GM23338 (cell line): Measurements from ENCODE around the gene SLF2. TPM values are rescaled to one million over a fixed set of nuclear protein-coding genes. Genes with fewer than 3 reads are reported as not detected.

Experiments used
- ATAC-seq: fragments of 200-7000 bp; cut with Tn5 transposase; 3 replicates; pipeline ENCODE4 v1.9.1; 2020
- DNase-seq: peaks from one replicate; pipeline ENCODE4 v3.0.0-alpha.2; 2015; ENCODE audit warnings: low spot score
- H2AFZ ChIP-seq: fragments of 200-600 bp; sonication (generic); 2 replicates; pipeline ENCODE4 v1.8.0; 2016; ENCODE audit warnings: antibody characterized with exemption, mild to moderate bottlenecking, moderate library complexity
- H3F3A ChIP-seq: fragments of 200-600 bp; sonication (generic); replicated peaks from 2 replicates; pipeline ENCODE4 v1.8.0; 2017; ENCODE audit warnings: antibody characterized with exemption, mixed run types, low read depth
- H3K27ac ChIP-seq: fragments of 200-600 bp; sonication (generic); 2 replicates; pipeline ENCODE4 v1.6.1; 2016; ENCODE audit warnings: low read depth
- H3K27me3 ChIP-seq: fragments of 200-600 bp; sonication (generic); 2 replicates; pipeline ENCODE4 v1.8.0; 2016; ENCODE audit warnings: mild to moderate bottlenecking, mixed run types, moderate library complexity; ENCODE audit not compliant: insufficient read depth
- H3K36me3 ChIP-seq: fragments of 200-600 bp; sonication (generic); 2 replicates; pipeline ENCODE4 v1.8.0; 2016; ENCODE audit warnings: mild to moderate bottlenecking; ENCODE audit not compliant: insufficient read depth
- H3K4me1 ChIP-seq: fragments of 200-600 bp; sonication (generic); 2 replicates; pipeline ENCODE4 v1.8.0; 2016; ENCODE audit warnings: mild to moderate bottlenecking, moderate library complexity; ENCODE audit not compliant: insufficient read depth
- H3K4me2 ChIP-seq: fragments of 200-600 bp; sonication (generic); 2 replicates; pipeline ENCODE4 v1.7.1; 2017; ENCODE audit warnings: mixed run types
- H3K4me3 ChIP-seq: fragments of 200-600 bp; sonication (generic); 2 replicates; pipeline ENCODE4 v1.6.1; 2016; ENCODE audit warnings: mixed run types
- H3K79me2 ChIP-seq: fragments of 200-600 bp; sonication (generic); replicated peaks from 2 replicates; pipeline ENCODE4 v1.8.0; 2017; ENCODE audit warnings: mild to moderate bottlenecking; ENCODE audit not compliant: insufficient read depth
- H3K9me2 ChIP-seq: fragments of 200-600 bp; sonication (generic); 2 replicates; pipeline ENCODE4 v1.8.0; 2017; ENCODE audit not compliant: insufficient read depth
- H4K20me1 ChIP-seq: fragments of 200-600 bp; sonication (generic); replicated peaks from 2 replicates; pipeline ENCODE4 v1.8.0; 2017; ENCODE audit warnings: mild to moderate bottlenecking; ENCODE audit not compliant: insufficient read depth
- H3K27ac Mint-ChIP-seq: 2 replicates; pipeline ENCODE4 v1.8.0; 2020; ENCODE audit warnings: inconsistent platforms, mild to moderate bottlenecking, moderate library complexity, mixed read lengths
- H3K27me3 Mint-ChIP-seq: 3 replicates; pipeline ENCODE4 v1.8.0; 2022; ENCODE audit warnings: low read depth, mild to moderate bottlenecking, moderate library complexity, mixed read lengths, inconsistent platforms; ENCODE audit not compliant: insufficient read depth, poor library complexity
- H3K36me3 Mint-ChIP-seq: 3 replicates; pipeline ENCODE4 v1.8.0; 2021; ENCODE audit warnings: low read depth, mild to moderate bottlenecking, inconsistent platforms, moderate library complexity, mixed read lengths
- H3K4me1 Mint-ChIP-seq: 3 replicates; pipeline ENCODE4 v1.8.0; 2020; ENCODE audit warnings: mild to moderate bottlenecking, inconsistent platforms, mixed read lengths
- H3K4me3 Mint-ChIP-seq: 3 replicates; pipeline ENCODE4 v1.8.0; 2021; ENCODE audit warnings: moderate library complexity, mild to moderate bottlenecking, inconsistent platforms, mixed read lengths
- H3K9me3 Mint-ChIP-seq: 3 replicates; pipeline ENCODE4 v1.8.0; 2020; ENCODE audit warnings: moderate library complexity, mild to moderate bottlenecking, inconsistent platforms, mixed read lengths
- CREB1 ChIP-seq: fragments of 250-450 bp; sonication (Bioruptor Pico); IDR thresholded peaks from 2 replicates; pipeline ENCODE4 v1.5.0; 2020; ENCODE audit warnings: low read depth, mild to moderate bottlenecking, moderate library complexity
- EZH2 ChIP-seq: fragments of 200-600 bp; sonication (generic); IDR thresholded peaks from one replicate; pipeline ENCODE4 v1.8.0; 2017; ENCODE audit warnings: antibody characterized with exemption, mild to moderate bottlenecking, low read depth; ENCODE audit not compliant: unreplicated experiment
- EZH2phosphoT487 ChIP-seq: fragments of 200-600 bp; sonication (generic); IDR thresholded peaks from one replicate; pipeline ENCODE4 v1.8.1; 2018; ENCODE audit warnings: antibody characterized with exemption; ENCODE audit not compliant: unreplicated experiment
- JUNB ChIP-seq: IDR thresholded peaks from one replicate; pipeline ENCODE4 v1.6.1; 2016; ENCODE audit warnings: antibody characterized with exemption; ENCODE audit not compliant: unreplicated experiment
- NANOG ChIP-seq: IDR thresholded peaks from 2 replicates; pipeline ENCODE4 v1.6.1; 2016; ENCODE audit warnings: antibody characterized with exemption, borderline replicate concordance
- STAT1 ChIP-seq: IDR thresholded peaks from one replicate; pipeline ENCODE4 v1.6.1; 2016; ENCODE audit warnings: antibody characterized with exemption; ENCODE audit not compliant: unreplicated experiment
- ZNF114 ChIP-seq: fragments of 250-450 bp; sonication (Bioruptor Pico); IDR thresholded peaks from 2 replicates; pipeline ENCODE4 v1.5.0; 2020; ENCODE audit warnings: mild to moderate bottlenecking, moderate library complexity
- ZNF331 ChIP-seq: fragments of 250-450 bp; sonication (Bioruptor Pico); IDR thresholded peaks from 2 replicates; pipeline ENCODE4 v1.5.0; 2020; ENCODE audit warnings: low read depth, mild to moderate bottlenecking, moderate library complexity
- polyA plus RNA-seq: library from polyadenylated mRNA; unstranded; fragments of >200 nt; fragmentation: Nextera tagmentation; extraction: Ambion mirVana; gene quantifications from 2 replicates; pipeline ENCODE4 v1.2.1, GENCODE V29; 2016
- total RNA-seq: library from RNA; depleted of rRNA; stranded (reverse); fragments of >200 nt; shearing (Covaris generic); gene quantifications from 2 replicates; pipeline ENCODE4 v1.2.3, GENCODE V29; 2014
- TF ChIP-seq, protein P1 (sequence below): IDR thresholded peaks from one replicate; pipeline ENCODE4 v1.6.1; 2018; ENCODE audit warnings: antibody characterized with exemption; ENCODE audit not compliant: unreplicated experiment
- TF ChIP-seq, protein P2 (sequence below), 2 experiments: fragments of 200-600 bp in 1 of 2; sonication (generic) in 1 of 2; conservative IDR thresholded peaks; 2 replicates each; pipeline versions ENCODE4 v1.5.1 to v1.6.1; 2016 to 2017; ENCODE audit warnings: antibody characterized with exemption in 2 of 2, low read depth in 2 of 2, mild to moderate bottlenecking in 2 of 2, moderate library complexity in 1 of 2
- TF ChIP-seq, protein P3 (sequence below): IDR thresholded peaks from 2 replicates; pipeline ENCODE4 v1.6.1; 2016; ENCODE audit warnings: antibody characterized with exemption

The SLF2 gene
- total and polyA plus RNA-seq, 2 experiments from 2014 or later: 13.6 to 22.1 TPM

DNA sequence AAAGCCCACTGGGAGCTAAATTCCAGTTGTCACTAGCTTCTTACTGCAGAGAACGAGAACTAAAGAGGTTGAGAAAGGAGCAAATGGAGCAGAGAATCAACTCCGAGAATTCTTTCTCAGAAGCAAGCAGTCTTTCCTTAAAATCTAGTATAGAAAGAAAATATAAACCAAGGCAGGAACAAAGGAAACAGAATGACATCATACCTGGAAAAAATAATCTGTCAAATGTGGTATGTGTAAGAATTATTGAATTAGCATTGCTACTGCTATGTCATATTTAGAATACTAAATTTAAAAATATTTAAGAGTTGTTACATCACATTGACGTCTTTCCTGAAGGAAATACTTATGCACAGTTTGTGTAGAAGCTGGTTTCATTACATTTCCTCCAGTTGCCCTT, 4.3 kb downstream of the SLF2 start (continued):
- no peak for TF ChIP-seq STAT1
- no peak for TF ChIP-seq ZNF114 (CRISPR knock-in tag)
- TF ChIP-seq JUNB: no peak
- no peak for TF ChIP-seq EZH2phosphoT487
- TF ChIP-seq, protein P1, sequence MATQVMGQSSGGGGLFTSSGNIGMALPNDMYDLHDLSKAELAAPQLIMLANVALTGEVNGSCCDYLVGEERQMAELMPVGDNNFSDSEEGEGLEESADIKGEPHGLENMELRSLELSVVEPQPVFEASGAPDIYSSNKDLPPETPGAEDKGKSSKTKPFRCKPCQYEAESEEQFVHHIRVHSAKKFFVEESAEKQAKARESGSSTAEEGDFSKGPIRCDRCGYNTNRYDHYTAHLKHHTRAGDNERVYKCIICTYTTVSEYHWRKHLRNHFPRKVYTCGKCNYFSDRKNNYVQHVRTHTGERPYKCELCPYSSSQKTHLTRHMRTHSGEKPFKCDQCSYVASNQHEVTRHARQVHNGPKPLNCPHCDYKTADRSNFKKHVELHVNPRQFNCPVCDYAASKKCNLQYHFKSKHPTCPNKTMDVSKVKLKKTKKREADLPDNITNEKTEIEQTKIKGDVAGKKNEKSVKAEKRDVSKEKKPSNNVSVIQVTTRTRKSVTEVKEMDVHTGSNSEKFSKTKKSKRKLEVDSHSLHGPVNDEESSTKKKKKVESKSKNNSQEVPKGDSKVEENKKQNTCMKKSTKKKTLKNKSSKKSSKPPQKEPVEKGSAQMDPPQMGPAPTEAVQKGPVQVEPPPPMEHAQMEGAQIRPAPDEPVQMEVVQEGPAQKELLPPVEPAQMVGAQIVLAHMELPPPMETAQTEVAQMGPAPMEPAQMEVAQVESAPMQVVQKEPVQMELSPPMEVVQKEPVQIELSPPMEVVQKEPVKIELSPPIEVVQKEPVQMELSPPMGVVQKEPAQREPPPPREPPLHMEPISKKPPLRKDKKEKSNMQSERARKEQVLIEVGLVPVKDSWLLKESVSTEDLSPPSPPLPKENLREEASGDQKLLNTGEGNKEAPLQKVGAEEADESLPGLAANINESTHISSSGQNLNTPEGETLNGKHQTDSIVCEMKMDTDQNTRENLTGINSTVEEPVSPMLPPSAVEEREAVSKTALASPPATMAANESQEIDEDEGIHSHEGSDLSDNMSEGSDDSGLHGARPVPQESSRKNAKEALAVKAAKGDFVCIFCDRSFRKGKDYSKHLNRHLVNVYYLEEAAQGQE: no peak
- TF ChIP-seq EZH2: no peak
- TF ChIP-seq, protein P2, sequence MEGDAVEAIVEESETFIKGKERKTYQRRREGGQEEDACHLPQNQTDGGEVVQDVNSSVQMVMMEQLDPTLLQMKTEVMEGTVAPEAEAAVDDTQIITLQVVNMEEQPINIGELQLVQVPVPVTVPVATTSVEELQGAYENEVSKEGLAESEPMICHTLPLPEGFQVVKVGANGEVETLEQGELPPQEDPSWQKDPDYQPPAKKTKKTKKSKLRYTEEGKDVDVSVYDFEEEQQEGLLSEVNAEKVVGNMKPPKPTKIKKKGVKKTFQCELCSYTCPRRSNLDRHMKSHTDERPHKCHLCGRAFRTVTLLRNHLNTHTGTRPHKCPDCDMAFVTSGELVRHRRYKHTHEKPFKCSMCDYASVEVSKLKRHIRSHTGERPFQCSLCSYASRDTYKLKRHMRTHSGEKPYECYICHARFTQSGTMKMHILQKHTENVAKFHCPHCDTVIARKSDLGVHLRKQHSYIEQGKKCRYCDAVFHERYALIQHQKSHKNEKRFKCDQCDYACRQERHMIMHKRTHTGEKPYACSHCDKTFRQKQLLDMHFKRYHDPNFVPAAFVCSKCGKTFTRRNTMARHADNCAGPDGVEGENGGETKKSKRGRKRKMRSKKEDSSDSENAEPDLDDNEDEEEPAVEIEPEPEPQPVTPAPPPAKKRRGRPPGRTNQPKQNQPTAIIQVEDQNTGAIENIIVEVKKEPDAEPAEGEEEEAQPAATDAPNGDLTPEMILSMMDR (conservative IDR thresholded peaks at IDR 0.05; ENCODE audit: low read depth in 2 of 2): no peak
- TF ChIP-seq, protein P3, sequence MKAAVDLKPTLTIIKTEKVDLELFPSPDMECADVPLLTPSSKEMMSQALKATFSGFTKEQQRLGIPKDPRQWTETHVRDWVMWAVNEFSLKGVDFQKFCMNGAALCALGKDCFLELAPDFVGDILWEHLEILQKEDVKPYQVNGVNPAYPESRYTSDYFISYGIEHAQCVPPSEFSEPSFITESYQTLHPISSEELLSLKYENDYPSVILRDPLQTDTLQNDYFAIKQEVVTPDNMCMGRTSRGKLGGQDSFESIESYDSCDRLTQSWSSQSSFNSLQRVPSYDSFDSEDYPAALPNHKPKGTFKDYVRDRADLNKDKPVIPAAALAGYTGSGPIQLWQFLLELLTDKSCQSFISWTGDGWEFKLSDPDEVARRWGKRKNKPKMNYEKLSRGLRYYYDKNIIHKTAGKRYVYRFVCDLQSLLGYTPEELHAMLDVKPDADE: no peak
- TF ChIP-seq ZNF331: no peak
- TF ChIP-seq CREB1 (CRISPR knock-in tag): no peak
- no peak for TF ChIP-seq NANOG

DNA sequence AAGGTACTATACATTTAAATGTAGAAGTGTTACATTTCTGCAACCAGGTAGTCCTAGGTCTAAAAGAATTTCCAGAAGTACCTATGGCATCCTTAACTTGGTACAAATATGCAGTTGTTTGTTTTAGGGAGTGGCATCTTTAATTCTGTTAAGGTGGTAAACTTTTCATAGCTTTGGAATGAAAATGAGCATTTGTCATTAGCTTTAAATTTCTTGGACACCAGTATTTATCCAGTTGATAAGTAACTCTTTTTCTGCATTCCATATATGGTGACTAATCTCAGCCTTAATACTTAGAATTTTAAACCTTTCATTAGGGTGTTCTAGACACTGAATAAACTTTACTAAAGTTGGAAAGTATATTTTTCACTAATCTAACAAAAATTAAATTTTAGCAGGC, 10.8 kb downstream of the SLF2 start:
- no peaks in the 10 kb centered on the region for H3K9me2 ChIP-seq
- TF ChIP-seq, protein P2 (conservative IDR thresholded peaks at IDR 0.05; ENCODE audit: low read depth in 2 of 2): no peak
- no peak for TF ChIP-seq ZNF114 (CRISPR knock-in tag)
- TF ChIP-seq ZNF331: no peak
- no peak for TF ChIP-seq EZH2
- no peak for TF ChIP-seq CREB1 (CRISPR knock-in tag)
- no peak for TF ChIP-seq EZH2phosphoT487
- TF ChIP-seq STAT1: no peak
- no peak for TF ChIP-seq NANOG

More for the DNA sequence above, 10.8 kb downstream of the SLF2 start:
- peaks cover 44% of the 10 kb centered on the region for H3K36me3 Mint-ChIP-seq
- H3K4me3 Mint-ChIP-seq: no peak overlapping the region
- Histone ChIP-seq H4K20me1 (0 out of 2 replicates have a peak, but pooled peaks cover 2% of the 10 kb centered on the region), H3K36me3 (peaks cover 36% of the 10 kb centered on the region), H3K27ac (no peak overlapping the region), H3K4me1 (no peaks in the 10 kb centered on the region), H3K79me2 (no peaks in the 10 kb centered on the region), H3K4me3 (no peak overlapping the region), H3K4me2 (no peak overlapping the region), H3F3A (no peaks in the 10 kb centered on the region), H2AFZ (no peak overlapping the region), H3K27me3 (no peaks in the 10 kb centered on the region)
- H3K4me1 Mint-ChIP-seq: peaks cover 5% of the 10 kb centered on the region; the same call in 2 of the 3 replicates
- ATAC-seq (no peak), DNase-seq (no peak)
- no peak overlapping the region for H3K27ac Mint-ChIP-seq
- H3K27me3 Mint-ChIP-seq: no peaks in the 10 kb centered on the region
- H3K9me3 Mint-ChIP-seq: no peaks in the 10 kb centered on the region
